GM21825 (cell line): ENCODE results near the gene LRRC49.

ENCODE experiments used
- ATAC-seq: cut with Tn5 transposase; IDR thresholded peaks from one replicate; pipeline ENCODE4 v1.9.1; 2021; ENCODE audit warnings: mild to moderate bottlenecking, moderate library complexity; ENCODE audit not compliant: unreplicated experiment

The LRRC49 gene

GRCh38 chr15:71048913-71049675 is 156.5 kb downstream of the LRRC49 start:
- ATAC-seq, result no peak

- ATAC-seq, result no peak
Observed at GRCh38 chr15:71049706-71050422, 157.2 kb downstream of the LRRC49 start.

- ATAC-seq, result no peak
Observed at GRCh38 chr15:71050461-71050860, 157.8 kb downstream of the LRRC49 start.

- ATAC-seq, result no peak
Observed at GRCh38 chr15:71051539-71051938, 158.9 kb downstream of the LRRC49 start.

- ATAC-seq, result no peak
Observed at GRCh38 chr15:71052356-71052755, 159.7 kb downstream of the LRRC49 start.

- no peak for ATAC-seq
Observed at GRCh38 chr15:71054286-71054952, 161.8 kb downstream of the LRRC49 start.

GRCh38 chr15:71055461-71055860 is 162.8 kb downstream of the LRRC49 start:
- no peak for ATAC-seq

GRCh38 chr15:71056111-71056510 is 163.5 kb downstream of the LRRC49 start:
- ATAC-seq, result no peak

- ATAC-seq, result no peak
Observed at GRCh38 chr15:71057143-71057542, 164.5 kb downstream of the LRRC49 start.

GRCh38 chr15:71057581-71057980 is 165.0 kb downstream of the LRRC49 start:
- ATAC-seq, result no peak

- no peak for ATAC-seq
Observed at GRCh38 chr15:71060983-71061382, 168.4 kb downstream of the LRRC49 start.

- ATAC-seq, result no peak
Observed at GRCh38 chr15:71066983-71067382, 174.4 kb downstream of the LRRC49 start.

GRCh38 chr15:71069693-71070092 is 177.1 kb downstream of the LRRC49 start:
- ATAC-seq, result no peak

- no peak for ATAC-seq
Observed at GRCh38 chr15:71071529-71071928, 178.9 kb downstream of the LRRC49 start.

- ATAC-seq, result no peak
Observed at GRCh38 chr15:71072423-71072822, 179.8 kb downstream of the LRRC49 start.

GRCh38 chr15:71078506-71079207 is 186.0 kb downstream of the LRRC49 start:
- no peak for ATAC-seq

- no peak for ATAC-seq
Observed at GRCh38 chr15:71079208-71080044, 186.8 kb downstream of the LRRC49 start.

- no peak for ATAC-seq
Observed at GRCh38 chr15:71080166-71080565, 187.5 kb downstream of the LRRC49 start.

GRCh38 chr15:71080705-71081104 is 188.1 kb downstream of the LRRC49 start:
- no peak for ATAC-seq

- no peak for ATAC-seq
Observed at GRCh38 chr15:71082803-71083202, 190.2 kb downstream of the LRRC49 start.
